ENCODE measurements around the gene RAB11FIP4. TPM values are rescaled to one million over a fixed set of nuclear protein-coding genes. Genes with fewer than 3 reads are reported as not detected.

RAB11FIP4 gene
- total RNA-seq, 3 donors from 2014 or later (not counting 1 experiment from before 2014, with no cell fraction given): 81.4 to 121 (median 102) TPM

DNA sequence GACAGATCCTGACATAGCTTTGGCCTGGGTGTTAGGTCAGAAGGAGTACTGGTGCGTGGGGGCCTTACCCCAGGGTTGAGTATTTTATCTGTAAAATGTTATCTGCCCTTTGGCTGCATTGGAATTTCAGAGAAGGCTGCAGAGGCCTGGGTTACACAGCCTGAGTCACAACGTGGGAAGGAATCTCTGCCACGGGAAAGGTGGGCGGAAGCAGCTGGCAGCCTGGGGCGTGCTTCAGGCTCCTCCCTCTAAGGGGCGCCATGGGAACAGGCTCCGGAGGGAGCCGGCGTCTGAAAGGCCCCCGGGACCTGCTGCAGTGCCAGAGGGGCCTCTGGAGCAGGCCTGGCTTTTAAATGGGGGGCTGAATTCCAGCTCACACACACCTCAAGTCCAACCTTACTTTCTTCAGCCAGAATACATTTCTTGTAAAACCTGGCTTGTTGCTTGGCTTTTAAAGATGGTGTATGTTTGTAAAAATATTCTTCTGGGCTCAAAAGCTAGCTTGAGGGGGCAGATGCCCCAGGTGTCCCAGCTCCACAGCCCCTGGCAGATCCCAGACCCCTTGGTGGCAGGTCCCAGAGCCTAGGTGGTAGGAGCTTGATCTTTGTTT lies 142.2 kb downstream of the RAB11FIP4 start:
- peak in 1 of 2 donors; percentile 28 for DNase-seq
- TF ChIP-seq, protein P1, sequence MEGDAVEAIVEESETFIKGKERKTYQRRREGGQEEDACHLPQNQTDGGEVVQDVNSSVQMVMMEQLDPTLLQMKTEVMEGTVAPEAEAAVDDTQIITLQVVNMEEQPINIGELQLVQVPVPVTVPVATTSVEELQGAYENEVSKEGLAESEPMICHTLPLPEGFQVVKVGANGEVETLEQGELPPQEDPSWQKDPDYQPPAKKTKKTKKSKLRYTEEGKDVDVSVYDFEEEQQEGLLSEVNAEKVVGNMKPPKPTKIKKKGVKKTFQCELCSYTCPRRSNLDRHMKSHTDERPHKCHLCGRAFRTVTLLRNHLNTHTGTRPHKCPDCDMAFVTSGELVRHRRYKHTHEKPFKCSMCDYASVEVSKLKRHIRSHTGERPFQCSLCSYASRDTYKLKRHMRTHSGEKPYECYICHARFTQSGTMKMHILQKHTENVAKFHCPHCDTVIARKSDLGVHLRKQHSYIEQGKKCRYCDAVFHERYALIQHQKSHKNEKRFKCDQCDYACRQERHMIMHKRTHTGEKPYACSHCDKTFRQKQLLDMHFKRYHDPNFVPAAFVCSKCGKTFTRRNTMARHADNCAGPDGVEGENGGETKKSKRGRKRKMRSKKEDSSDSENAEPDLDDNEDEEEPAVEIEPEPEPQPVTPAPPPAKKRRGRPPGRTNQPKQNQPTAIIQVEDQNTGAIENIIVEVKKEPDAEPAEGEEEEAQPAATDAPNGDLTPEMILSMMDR (IDR thresholded peaks at IDR 0.05): no peak
- Histone ChIP-seq H3K27ac (ENCODE audit: low read length) (no peak overlapping the region), H3K9me3 (ENCODE audit: control insufficient read depth, insufficient read depth, low read length) (no peaks in the 10 kb centered on the region), H3K4me3 (ENCODE audit: low read length) (no peak overlapping the region), H3K36me3 (ENCODE audit: control insufficient read depth, insufficient read depth, low read length) (peaks cover 39% of the 10 kb centered on the region), H3K4me1 (ENCODE audit: control insufficient read depth, insufficient read depth, low read length) (peaks cover 35% of the 10 kb centered on the region), H3K27me3 (ENCODE audit: control insufficient read depth, insufficient read depth, low read length) (no peaks in the 10 kb centered on the region)
- no peaks in the 10 kb centered on the region for H3K9me3 Mint-ChIP-seq
- H3K27ac Mint-ChIP-seq: no peak overlapping the region
- WGBS (ENCODE audit: insufficient coverage): 35% methylated on average over 10 of the region's 10 CpGs
- H3K36me3 Mint-ChIP-seq: no peaks in the 10 kb centered on the region
- no peaks in the 10 kb centered on the region for H3K27me3 Mint-ChIP-seq (ENCODE audit: low read depth in 2 of 2)
- ATAC-seq: peak in 2 of 3 donors; percentile 30 to 32
- no peak overlapping the region for H3K4me3 Mint-ChIP-seq
- intact Hi-C loops (cut with micrococcal nuclease): no loop called here
- H3K4me1 Mint-ChIP-seq: peaks cover 4 to 5% of the 10 kb centered on the region in 2 donors

DNA sequence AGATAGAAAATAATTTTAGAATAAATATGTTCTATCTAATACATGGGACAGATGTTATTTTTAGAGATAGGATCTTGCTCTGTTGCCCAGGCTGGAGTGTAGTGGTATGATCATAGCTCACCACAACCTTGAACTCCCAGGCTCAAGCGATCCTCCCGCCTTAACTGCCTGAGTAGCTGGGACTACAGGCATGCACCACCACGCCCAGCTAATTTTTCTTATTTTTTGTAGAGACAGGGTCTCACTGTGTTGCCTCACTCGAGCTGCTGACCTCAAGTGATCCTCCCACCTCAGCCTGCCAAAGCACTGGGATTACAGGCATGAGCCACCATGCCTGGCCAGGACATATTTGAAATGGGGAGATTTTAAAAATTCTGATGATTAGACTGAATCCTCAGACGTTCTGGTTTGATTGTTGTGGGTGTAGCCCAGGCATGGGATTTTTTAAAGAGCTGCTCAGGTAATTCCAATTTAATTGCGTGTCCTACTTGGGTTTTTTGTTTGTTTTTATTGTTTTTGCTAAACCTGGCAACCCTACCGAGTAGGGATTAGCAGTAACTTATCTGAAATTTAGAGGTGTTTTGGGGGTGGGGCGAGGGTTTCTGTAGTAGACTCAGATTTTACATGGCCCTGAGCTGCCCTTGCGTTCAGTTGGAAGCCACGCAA lies 142.9 kb downstream of the RAB11FIP4 start:
- Histone ChIP-seq H3K27me3 (ENCODE audit: control insufficient read depth, insufficient read depth, low read length) (no peaks in the 10 kb centered on the region), H3K9me3 (ENCODE audit: control insufficient read depth, insufficient read depth, low read length) (no peaks in the 10 kb centered on the region), H3K4me3 (ENCODE audit: low read length) (no peak overlapping the region), H3K27ac (ENCODE audit: low read length) (no peak overlapping the region), H3K36me3 (ENCODE audit: control insufficient read depth, insufficient read depth, low read length) (peaks cover 32% of the 10 kb centered on the region), H3K4me1 (ENCODE audit: control insufficient read depth, insufficient read depth, low read length) (peaks cover 35% of the 10 kb centered on the region)
- TF ChIP-seq, protein P1 (IDR thresholded peaks at IDR 0.05): no peak
- H3K9me3 Mint-ChIP-seq: no peaks in the 10 kb centered on the region
- intact Hi-C loops (cut with micrococcal nuclease): no loop called here
- ATAC-seq: no peak
- DNase-seq: no peak
- WGBS (ENCODE audit: insufficient coverage): 88% methylated on average over 10 of the region's 10 CpGs
- peaks cover 4 to 5% of the 10 kb centered on the region in 2 donors for H3K4me1 Mint-ChIP-seq
- H3K27me3 Mint-ChIP-seq (ENCODE audit: low read depth in 2 of 2): no peaks in the 10 kb centered on the region
- no peak overlapping the region for H3K4me3 Mint-ChIP-seq
- no peak overlapping the region for H3K27ac Mint-ChIP-seq
- no peaks in the 10 kb centered on the region for H3K36me3 Mint-ChIP-seq

DNA sequence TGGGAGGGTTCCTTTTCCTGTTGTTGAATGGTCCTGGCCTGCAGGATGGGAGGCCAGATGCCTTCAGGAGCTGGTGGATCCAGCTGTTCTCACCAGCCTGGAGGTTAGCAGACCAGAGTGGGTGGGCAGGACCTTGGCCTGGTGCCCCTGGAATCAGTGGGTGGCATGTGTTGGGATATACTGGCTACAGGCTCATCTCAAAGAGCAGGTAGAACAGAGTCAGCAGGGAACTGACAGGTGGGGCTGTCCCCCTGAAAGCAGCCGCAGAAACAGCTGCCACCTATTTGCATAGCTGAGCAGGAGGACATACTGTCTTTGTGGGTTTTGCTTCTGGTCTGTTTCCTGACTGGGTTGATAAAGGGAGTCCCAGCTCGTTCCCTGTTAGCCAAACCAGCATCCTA lies 144.1 kb downstream of the RAB11FIP4 start:
- Mint-ChIP-seq H3K9me3 (no peaks in the 10 kb centered on the region), H3K4me3 (no peak overlapping the region), H3K27ac (peak overlapping the region; percentile 53 to 67), H3K4me1 (peaks cover 4 to 5% of the 10 kb centered on the region in 2 donors), H3K36me3 (no peaks in the 10 kb centered on the region), H3K27me3 (ENCODE audit: low read depth in 2 of 2) (no peaks in the 10 kb centered on the region)
- ATAC-seq: peak in 2 of 3 donors; percentile 32 to 34
- peaks cover 20% of the 10 kb centered on the region for H3K36me3 ChIP-seq (ENCODE audit: control insufficient read depth, insufficient read depth, low read length)
- intact Hi-C loops (cut with micrococcal nuclease): no loop called here
- DNase-seq: peak in 1 of 2 donors; percentile 46
- TF ChIP-seq, protein P1 (IDR thresholded peaks at IDR 0.05): no peak
- peaks cover 35% of the 10 kb centered on the region for H3K4me1 ChIP-seq (ENCODE audit: control insufficient read depth, insufficient read depth, low read length)
- H3K27ac ChIP-seq (ENCODE audit: low read length): no peak overlapping the region
- no peaks in the 10 kb centered on the region for H3K9me3 ChIP-seq (ENCODE audit: control insufficient read depth, insufficient read depth, low read length)
- no peaks in the 10 kb centered on the region for H3K27me3 ChIP-seq (ENCODE audit: control insufficient read depth, insufficient read depth, low read length)
- no peak overlapping the region for H3K4me3 ChIP-seq (ENCODE audit: low read length)
- WGBS (ENCODE audit: insufficient coverage): 15% methylated on average over 2 of the region's 2 CpGs

Data from natural killer cell (primary cell).